IPS DF 6.9 (cell line): ENCODE measurements around the gene MOSMO.
"Not testable (repeated sequence)": the region's sequence is repeated elsewhere in the genome, so short reads cannot be mapped to it uniquely, and the experiment has no call there.

Experiments used
- DNase-seq: peaks from one replicate; pipeline ENCODE4 v3.0.0-alpha.2; 2013; ENCODE audit warnings: low read depth, low spot score
- H3K27ac ChIP-seq: one replicate; pipeline ENCODE4 v1.5.1; 2013; ENCODE audit warnings: low read length, control low read depth
- H3K27me3 ChIP-seq: 2 replicates; pipeline ENCODE4 v1.6.1; 2013; ENCODE audit warnings: mild to moderate bottlenecking, low read length; ENCODE audit not compliant: control insufficient read depth, insufficient read depth
- H3K36me3 ChIP-seq: 2 replicates; pipeline ENCODE4 v1.6.1; 2013; ENCODE audit warnings: low read length; ENCODE audit not compliant: control insufficient read depth, insufficient read depth
- H3K4me1 ChIP-seq: 2 replicates; pipeline ENCODE4 v1.6.1; 2013; ENCODE audit warnings: low read length; ENCODE audit not compliant: control insufficient read depth, insufficient read depth
- H3K4me3 ChIP-seq: 2 replicates; pipeline ENCODE4 v1.5.1; 2013; ENCODE audit warnings: mild to moderate bottlenecking, low read length
- H3K9me3 ChIP-seq: 2 replicates; pipeline ENCODE4 v1.6.1; 2013; ENCODE audit warnings: low read length, inconsistent platforms; ENCODE audit not compliant: control insufficient read depth, insufficient read depth
- WGBS: extraction: QIAGEN DNeasy Blood & Tissue Kit; methylation state at CpG from one replicate; pipeline ENCODE4 v1.1.7; 2013; ENCODE audit warnings: mixed read lengths, missing lambda C conversion rate; ENCODE audit not compliant: insufficient read length, insufficient coverage; 5-methylcytosine and 5-hydroxymethylcytosine counted together

MOSMO gene

GRCh38 chr16:22116095-22116700, 108.3 kb downstream of the MOSMO start:
- H3K9me3 ChIP-seq = no peaks in the 10 kb centered on the region
- WGBS = no CpG with 5 or more reads among the region's 2 CpGs

GRCh38 chr16:22117609-22118008, 109.7 kb downstream of the MOSMO start:
- no peaks in the 10 kb centered on the region for H3K9me3 ChIP-seq
- no peak overlapping the region for H3K4me3 ChIP-seq
- no peaks in the 10 kb centered on the region for H3K27me3 ChIP-seq
- H3K4me1 ChIP-seq = no peaks in the 10 kb centered on the region
- H3K36me3 ChIP-seq = no peaks in the 10 kb centered on the region
- no peak for DNase-seq
- no CpG with 5 or more reads among the region's 2 CpGs for WGBS
- no peak overlapping the region for H3K27ac ChIP-seq

More at GRCh38 chr16:22116095-22116700, 108.3 kb downstream of the MOSMO start:
- no peaks in the 10 kb centered on the region for H3K27me3 ChIP-seq
- no peaks in the 10 kb centered on the region for H3K4me1 ChIP-seq
- H3K27ac ChIP-seq = no peak overlapping the region
- no peak for DNase-seq
- H3K4me3 ChIP-seq = no peak overlapping the region
- H3K36me3 ChIP-seq = no peaks in the 10 kb centered on the region

DNA sequence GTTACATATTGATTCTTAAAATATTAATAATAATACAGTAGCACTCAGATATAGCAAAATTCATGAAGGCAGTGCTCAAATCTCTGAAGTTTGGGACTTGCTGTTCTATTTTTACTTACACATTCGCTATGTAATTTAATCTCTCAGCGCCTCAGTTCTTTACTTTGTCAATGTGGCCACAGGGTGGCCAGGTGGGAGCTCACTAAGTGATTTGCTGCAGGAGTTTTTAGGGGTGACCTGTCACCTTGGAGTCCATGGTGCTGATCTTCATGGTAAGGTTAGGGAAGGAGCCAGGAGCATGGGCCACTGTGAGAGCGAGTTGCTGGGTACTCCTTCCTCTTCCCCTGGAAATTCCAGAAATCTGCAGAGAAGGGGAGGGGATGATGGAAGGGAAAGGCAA, 112.5 kb downstream of the MOSMO start:
- H3K9me3 ChIP-seq = no peaks in the 10 kb centered on the region
- H3K4me3 ChIP-seq = no peak overlapping the region
- no peaks in the 10 kb centered on the region for H3K4me1 ChIP-seq
- no peaks in the 10 kb centered on the region for H3K27me3 ChIP-seq
- no CpG with 5 or more reads among the region's 3 CpGs for WGBS
- no peaks in the 10 kb centered on the region for H3K36me3 ChIP-seq
- no peak for DNase-seq
- H3K27ac ChIP-seq = no peak overlapping the region

GRCh38 chr16:22122239-22122638, 114.3 kb downstream of the MOSMO start:
- H3K27me3 ChIP-seq = no peaks in the 10 kb centered on the region

DNA sequence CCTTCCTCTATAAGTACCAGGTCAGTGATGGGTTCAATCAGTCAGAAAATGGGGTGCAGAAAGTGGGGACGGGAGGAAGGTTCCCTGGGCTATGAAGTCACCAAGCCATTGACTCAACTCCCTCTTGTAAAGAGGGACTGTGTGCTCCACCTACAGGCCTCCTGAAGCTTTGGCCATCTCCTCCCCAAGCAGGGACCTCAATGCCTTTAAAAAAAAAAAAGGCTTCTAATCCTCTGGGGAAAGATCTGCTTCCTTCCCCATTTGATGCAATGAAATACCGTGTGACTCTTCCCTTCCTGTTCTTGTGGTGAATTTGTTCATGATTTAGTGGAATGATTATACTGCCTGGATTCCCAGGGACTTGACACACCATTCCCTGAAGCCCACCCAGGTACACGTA, 115.2 kb downstream of the MOSMO start:
- no peak overlapping the region for H3K27ac ChIP-seq
- no CpG with 5 or more reads among the region's 3 CpGs for WGBS
- no peaks in the 10 kb centered on the region for H3K9me3 ChIP-seq
- no peaks in the 10 kb centered on the region for H3K27me3 ChIP-seq
- DNase-seq = no peak
- no peaks in the 10 kb centered on the region for H3K4me1 ChIP-seq
- no peak overlapping the region for H3K4me3 ChIP-seq
- no peaks in the 10 kb centered on the region for H3K36me3 ChIP-seq

More at GRCh38 chr16:22122239-22122638, 114.3 kb downstream of the MOSMO start:
- Histone ChIP-seq H3K4me1 (no peaks in the 10 kb centered on the region), H3K36me3 (no peaks in the 10 kb centered on the region), H3K4me3 (no peak overlapping the region), H3K9me3 (no peaks in the 10 kb centered on the region), H3K27ac (no peak overlapping the region)
- no peak for DNase-seq

- Histone ChIP-seq H3K9me3 (no peaks in the 10 kb centered on the region), H3K4me1 (no peaks in the 10 kb centered on the region), H3K36me3 (no peaks in the 10 kb centered on the region), H3K27ac (no peak overlapping the region), H3K27me3 (no peaks in the 10 kb centered on the region), H3K4me3 (no peak overlapping the region)
- no peak for DNase-seq
- no CpG with 5 or more reads among the region's 7 CpGs for WGBS
Observed at GRCh38 chr16:22123759-22124490, 116.0 kb downstream of the MOSMO start.

- WGBS = no CpG with 5 or more reads among the region's 6 CpGs
- DNase-seq = no peak
- no peaks in the 10 kb centered on the region for H3K4me1 ChIP-seq
Observed at GRCh38 chr16:22124583-22125284, 116.8 kb downstream of the MOSMO start.

DNA sequence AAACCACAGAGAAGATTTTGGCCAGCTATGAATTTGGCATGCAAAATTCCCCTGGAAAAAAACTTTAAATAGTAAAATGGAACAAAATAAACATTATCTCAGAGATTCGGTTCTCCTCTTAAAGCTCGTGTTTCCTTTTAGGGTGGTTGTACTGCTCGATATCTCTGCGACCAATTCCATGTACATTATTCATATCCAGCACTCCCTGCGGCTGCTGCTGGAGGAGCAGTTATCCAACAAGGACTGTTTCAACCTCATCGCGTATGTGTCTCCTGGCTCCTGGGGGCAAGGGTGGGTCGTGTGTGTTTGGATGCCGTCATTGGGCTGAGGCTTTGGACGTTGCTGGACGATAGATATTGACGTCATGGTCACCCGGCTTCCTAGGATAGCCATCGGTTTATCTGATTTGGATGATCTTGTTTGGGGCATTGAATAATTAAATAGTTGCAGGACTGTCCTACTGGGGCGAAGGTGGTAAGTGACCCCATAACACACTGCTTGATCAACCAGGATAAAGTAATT, 118.2 kb downstream of the MOSMO start:
- Histone ChIP-seq H3K36me3 (no peaks in the 10 kb centered on the region), H3K4me1 (no peaks in the 10 kb centered on the region), H3K4me3 (no peak overlapping the region), H3K27me3 (no peaks in the 10 kb centered on the region), H3K9me3 (no peaks in the 10 kb centered on the region), H3K27ac (no peak overlapping the region)
- WGBS = no CpG with 5 or more reads among the region's 15 CpGs
- no peak for DNase-seq

More at GRCh38 chr16:22124583-22125284, 116.8 kb downstream of the MOSMO start:
- H3K4me3 ChIP-seq = no peak overlapping the region
- no peak overlapping the region for H3K27ac ChIP-seq
- H3K27me3 ChIP-seq = no peaks in the 10 kb centered on the region
- no peaks in the 10 kb centered on the region for H3K36me3 ChIP-seq
- H3K9me3 ChIP-seq = no peaks in the 10 kb centered on the region

GRCh38 chr16:22128537-22128936, 120.6 kb downstream of the MOSMO start:
- H3K27ac ChIP-seq, DNase-seq, H3K36me3 ChIP-seq, H3K4me3 ChIP-seq, H3K27me3 ChIP-seq, H3K4me1 ChIP-seq, H3K9me3 ChIP-seq: not testable (repeated sequence)
- no CpG with 5 or more reads among the region's 1 CpG for WGBS

- no peak overlapping the region for H3K4me3 ChIP-seq
- no peaks in the 10 kb centered on the region for H3K9me3 ChIP-seq
- no peaks in the 10 kb centered on the region for H3K4me1 ChIP-seq
- no peaks in the 10 kb centered on the region for H3K36me3 ChIP-seq
- no peaks in the 10 kb centered on the region for H3K27me3 ChIP-seq
- no peak for DNase-seq
- no peak overlapping the region for H3K27ac ChIP-seq
Observed at GRCh38 chr16:22130528-22130927, 122.6 kb downstream of the MOSMO start.
